SK-N-SH (cell line): ENCODE measurements around the gene IQCF2.

ENCODE experiments used
- EP300 ChIP-seq, 2 experiments: IDR thresholded peaks; 2 replicates each; pipeline versions ENCODE4 v1.4.0 to v1.6.1; 2012; ENCODE audit warnings: borderline replicate concordance in 1 of 2, low read depth in 1 of 2, low read length in 1 of 2
- FOXJ3 ChIP-seq: sonication (generic); formaldehyde crosslinking; IDR thresholded peaks from 2 replicates; pipeline ENCODE4 v1.5.1; 2020; ENCODE audit warnings: mild to moderate bottlenecking, missing genetic modification reagents
- MXI1 ChIP-seq: IDR thresholded peaks from 2 replicates; pipeline ENCODE4 v1.6.1; 2012; ENCODE audit warnings: mild to moderate bottlenecking, low read depth, low read length, improper control_type of control experiment
- POLR2AphosphoS5 ChIP-seq: IDR thresholded peaks from 2 replicates; pipeline ENCODE4 v1.6.1; 2012; ENCODE audit warnings: low read depth, low read length
- RFX5 ChIP-seq: IDR thresholded peaks from 2 replicates; pipeline ENCODE4 v1.6.1; 2012; ENCODE audit warnings: mild to moderate bottlenecking, improper control_type of control experiment, low read length
- TF ChIP-seq, protein P1 (sequence below): fragments of 200-600 bp; sonication (generic); IDR thresholded peaks from 2 replicates; pipeline ENCODE4 v1.6.1; 2017; ENCODE audit warnings: antibody characterized with exemption, mild to moderate bottlenecking, moderate library complexity
- TF ChIP-seq, protein P2 (sequence below): IDR thresholded peaks from 2 replicates; pipeline ENCODE4 v1.4.0; 2012; ENCODE audit warnings: low read depth
- TF ChIP-seq, protein P3 (sequence below): IDR thresholded peaks from 2 replicates; pipeline ENCODE4 v1.4.0; 2012; ENCODE audit warnings: low read depth, borderline replicate concordance
- TF ChIP-seq, protein P4 (sequence below): IDR thresholded peaks from 2 replicates; pipeline ENCODE4 v1.6.1; 2012; ENCODE audit warnings: mild to moderate bottlenecking, low read depth, low read length, moderate library complexity

DNA sequence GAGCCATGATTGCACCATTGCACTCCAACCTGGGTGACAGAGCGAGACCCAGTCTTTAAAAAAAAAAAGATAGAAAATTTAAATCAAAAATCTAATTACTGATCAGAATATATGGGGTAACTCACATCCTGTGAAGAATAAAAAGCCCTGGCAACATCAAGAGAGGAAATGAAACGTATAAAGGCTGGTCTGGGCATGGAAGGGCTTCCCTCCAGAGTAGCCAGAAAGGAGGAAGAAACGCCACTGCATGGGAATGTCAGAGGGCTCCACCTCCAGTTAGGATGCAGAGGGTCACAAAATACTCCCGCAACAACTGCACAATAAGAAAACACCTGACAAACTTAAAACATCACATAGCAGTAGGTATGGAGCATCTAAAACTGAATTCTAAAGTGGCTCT is 46.6 kb downstream of the IQCF2 start:
- TF ChIP-seq, protein P1, sequence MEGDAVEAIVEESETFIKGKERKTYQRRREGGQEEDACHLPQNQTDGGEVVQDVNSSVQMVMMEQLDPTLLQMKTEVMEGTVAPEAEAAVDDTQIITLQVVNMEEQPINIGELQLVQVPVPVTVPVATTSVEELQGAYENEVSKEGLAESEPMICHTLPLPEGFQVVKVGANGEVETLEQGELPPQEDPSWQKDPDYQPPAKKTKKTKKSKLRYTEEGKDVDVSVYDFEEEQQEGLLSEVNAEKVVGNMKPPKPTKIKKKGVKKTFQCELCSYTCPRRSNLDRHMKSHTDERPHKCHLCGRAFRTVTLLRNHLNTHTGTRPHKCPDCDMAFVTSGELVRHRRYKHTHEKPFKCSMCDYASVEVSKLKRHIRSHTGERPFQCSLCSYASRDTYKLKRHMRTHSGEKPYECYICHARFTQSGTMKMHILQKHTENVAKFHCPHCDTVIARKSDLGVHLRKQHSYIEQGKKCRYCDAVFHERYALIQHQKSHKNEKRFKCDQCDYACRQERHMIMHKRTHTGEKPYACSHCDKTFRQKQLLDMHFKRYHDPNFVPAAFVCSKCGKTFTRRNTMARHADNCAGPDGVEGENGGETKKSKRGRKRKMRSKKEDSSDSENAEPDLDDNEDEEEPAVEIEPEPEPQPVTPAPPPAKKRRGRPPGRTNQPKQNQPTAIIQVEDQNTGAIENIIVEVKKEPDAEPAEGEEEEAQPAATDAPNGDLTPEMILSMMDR = no peak
- TF ChIP-seq MXI1 (no peak), POLR2AphosphoS5 (no peak), FOXJ3 (CRISPR knock-in tag) (no peak), EP300 (IDR thresholded peaks at IDR 0.05; ENCODE audit: borderline replicate concordance in 1 of 2, low read depth in 1 of 2, low read length in 1 of 2) (no peak), RFX5 (no peak)
- TF ChIP-seq, protein P2, sequence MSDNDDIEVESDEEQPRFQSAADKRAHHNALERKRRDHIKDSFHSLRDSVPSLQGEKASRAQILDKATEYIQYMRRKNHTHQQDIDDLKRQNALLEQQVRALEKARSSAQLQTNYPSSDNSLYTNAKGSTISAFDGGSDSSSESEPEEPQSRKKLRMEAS = no peak
- TF ChIP-seq, protein P3, sequence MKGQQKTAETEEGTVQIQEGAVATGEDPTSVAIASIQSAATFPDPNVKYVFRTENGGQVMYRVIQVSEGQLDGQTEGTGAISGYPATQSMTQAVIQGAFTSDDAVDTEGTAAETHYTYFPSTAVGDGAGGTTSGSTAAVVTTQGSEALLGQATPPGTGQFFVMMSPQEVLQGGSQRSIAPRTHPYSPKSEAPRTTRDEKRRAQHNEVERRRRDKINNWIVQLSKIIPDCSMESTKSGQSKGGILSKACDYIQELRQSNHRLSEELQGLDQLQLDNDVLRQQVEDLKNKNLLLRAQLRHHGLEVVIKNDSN = no peak
- TF ChIP-seq, protein P4, sequence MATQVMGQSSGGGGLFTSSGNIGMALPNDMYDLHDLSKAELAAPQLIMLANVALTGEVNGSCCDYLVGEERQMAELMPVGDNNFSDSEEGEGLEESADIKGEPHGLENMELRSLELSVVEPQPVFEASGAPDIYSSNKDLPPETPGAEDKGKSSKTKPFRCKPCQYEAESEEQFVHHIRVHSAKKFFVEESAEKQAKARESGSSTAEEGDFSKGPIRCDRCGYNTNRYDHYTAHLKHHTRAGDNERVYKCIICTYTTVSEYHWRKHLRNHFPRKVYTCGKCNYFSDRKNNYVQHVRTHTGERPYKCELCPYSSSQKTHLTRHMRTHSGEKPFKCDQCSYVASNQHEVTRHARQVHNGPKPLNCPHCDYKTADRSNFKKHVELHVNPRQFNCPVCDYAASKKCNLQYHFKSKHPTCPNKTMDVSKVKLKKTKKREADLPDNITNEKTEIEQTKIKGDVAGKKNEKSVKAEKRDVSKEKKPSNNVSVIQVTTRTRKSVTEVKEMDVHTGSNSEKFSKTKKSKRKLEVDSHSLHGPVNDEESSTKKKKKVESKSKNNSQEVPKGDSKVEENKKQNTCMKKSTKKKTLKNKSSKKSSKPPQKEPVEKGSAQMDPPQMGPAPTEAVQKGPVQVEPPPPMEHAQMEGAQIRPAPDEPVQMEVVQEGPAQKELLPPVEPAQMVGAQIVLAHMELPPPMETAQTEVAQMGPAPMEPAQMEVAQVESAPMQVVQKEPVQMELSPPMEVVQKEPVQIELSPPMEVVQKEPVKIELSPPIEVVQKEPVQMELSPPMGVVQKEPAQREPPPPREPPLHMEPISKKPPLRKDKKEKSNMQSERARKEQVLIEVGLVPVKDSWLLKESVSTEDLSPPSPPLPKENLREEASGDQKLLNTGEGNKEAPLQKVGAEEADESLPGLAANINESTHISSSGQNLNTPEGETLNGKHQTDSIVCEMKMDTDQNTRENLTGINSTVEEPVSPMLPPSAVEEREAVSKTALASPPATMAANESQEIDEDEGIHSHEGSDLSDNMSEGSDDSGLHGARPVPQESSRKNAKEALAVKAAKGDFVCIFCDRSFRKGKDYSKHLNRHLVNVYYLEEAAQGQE = no peak
